GM12891 (cell line): ENCODE measurements around the gene CHD3.

Source experiments
- POLR2A ChIP-seq: IDR thresholded peaks from 2 replicates; pipeline ENCODE4 v1.6.1; 2011; ENCODE audit warnings: low read depth, low read length, control low read depth
- POLR2AphosphoS5 ChIP-seq: IDR thresholded peaks from 2 replicates; pipeline ENCODE4 v1.6.1; 2011; ENCODE audit warnings: low read depth, low read length, control low read depth
- TAF1 ChIP-seq: IDR thresholded peaks from 2 replicates; pipeline ENCODE4 v1.6.1; 2011; ENCODE audit warnings: low read depth, low read length, control low read depth

GRCh38 chr17:7873051-7873450 lies 15.5 kb upstream of the CHD3 start:
- TF ChIP-seq POLR2A = no peak
- no peak for TF ChIP-seq POLR2AphosphoS5
- no peak for TF ChIP-seq TAF1
